Mesendoderm (in vitro differentiated cells): ENCODE data around the gene RITA1.

ENCODE experiments used
- DNase-seq: peaks from one replicate; pipeline ENCODE4 v3.0.0; 2013
- H2AK5ac ChIP-seq: 2 replicates; pipeline ENCODE4 v1.6.1; 2013; ENCODE audit warnings: low read length, inconsistent platforms
- H2BK120ac ChIP-seq: 2 replicates; pipeline ENCODE4 v1.6.1; 2013; ENCODE audit warnings: low read depth, mild to moderate bottlenecking, low read length, moderate library complexity, mixed read lengths
- H2BK15ac ChIP-seq: replicated peaks from 2 replicates; pipeline ENCODE4 v1.6.1; 2013; ENCODE audit warnings: low read depth, mild to moderate bottlenecking, moderate library complexity
- H2BK5ac ChIP-seq: 2 replicates; pipeline ENCODE4 v1.6.1; 2013; ENCODE audit warnings: low read length, inconsistent platforms
- H3K18ac ChIP-seq: 2 replicates; pipeline ENCODE4 v1.6.1; 2013; ENCODE audit warnings: mild to moderate bottlenecking, low read length, mixed read lengths
- H3K23ac ChIP-seq: one replicate; pipeline ENCODE4 v1.6.1; 2013; ENCODE audit warnings: low read length
- H3K27ac ChIP-seq: 2 replicates; pipeline ENCODE4 v1.5.1; 2013; ENCODE audit warnings: low read depth, mild to moderate bottlenecking, inconsistent platforms, low read length, moderate library complexity
- H3K27me3 ChIP-seq: 2 replicates; pipeline ENCODE4 v1.6.1; 2013; ENCODE audit warnings: low read length, control low read depth, mild to moderate bottlenecking, inconsistent platforms; ENCODE audit not compliant: insufficient read depth, poor library complexity
- H3K36me3 ChIP-seq: 2 replicates; pipeline ENCODE4 v1.6.1; 2013; ENCODE audit warnings: low read length, inconsistent platforms; ENCODE audit not compliant: control insufficient read depth, insufficient read depth
- H3K4ac ChIP-seq: one replicate; pipeline ENCODE4 v1.6.1; 2013; ENCODE audit warnings: low read depth, mild to moderate bottlenecking, low read length, moderate library complexity
- H3K4me1 ChIP-seq: 2 replicates; pipeline ENCODE4 v1.6.1; 2013; ENCODE audit warnings: low read depth, low read length, inconsistent platforms; ENCODE audit not compliant: control insufficient read depth
- H3K4me2 ChIP-seq: 2 replicates; pipeline ENCODE4 v1.6.1; 2013; ENCODE audit warnings: low read length
- H3K4me3 ChIP-seq: 2 replicates; pipeline ENCODE4 v1.5.1; 2013; ENCODE audit warnings: mild to moderate bottlenecking, low read length
- H3K56ac ChIP-seq: one replicate; pipeline ENCODE4 v1.6.1; 2013; ENCODE audit warnings: low read length
- H3K79me1 ChIP-seq: 2 replicates; pipeline ENCODE4 v1.6.1; 2013; ENCODE audit warnings: low read length, inconsistent platforms
- H3K79me2 ChIP-seq: 2 replicates; pipeline ENCODE4 v1.6.1; 2013; ENCODE audit warnings: mild to moderate bottlenecking, low read length; ENCODE audit not compliant: control insufficient read depth, insufficient read depth
- H3K9ac ChIP-seq: 2 replicates; pipeline ENCODE4 v1.6.1; 2013; ENCODE audit warnings: low read length, inconsistent platforms
- H4K5ac ChIP-seq: one replicate; pipeline ENCODE4 v1.6.1; 2013; ENCODE audit warnings: low read length
- H4K8ac ChIP-seq: one replicate; pipeline ENCODE4 v1.6.1; 2013; ENCODE audit warnings: low read depth, mild to moderate bottlenecking, control low read depth, low read length, moderate library complexity
- WGBS: extraction: QIAGEN DNeasy Blood & Tissue Kit; methylation state at CpG from one replicate; pipeline ENCODE4 v1.1.7; 2013; ENCODE audit warnings: low lambda C conversion rate, missing lambda C conversion rate; ENCODE audit not compliant: insufficient coverage; ENCODE audit errors: extremely low coverage; 5-methylcytosine and 5-hydroxymethylcytosine counted together

RITA1 gene

DNA sequence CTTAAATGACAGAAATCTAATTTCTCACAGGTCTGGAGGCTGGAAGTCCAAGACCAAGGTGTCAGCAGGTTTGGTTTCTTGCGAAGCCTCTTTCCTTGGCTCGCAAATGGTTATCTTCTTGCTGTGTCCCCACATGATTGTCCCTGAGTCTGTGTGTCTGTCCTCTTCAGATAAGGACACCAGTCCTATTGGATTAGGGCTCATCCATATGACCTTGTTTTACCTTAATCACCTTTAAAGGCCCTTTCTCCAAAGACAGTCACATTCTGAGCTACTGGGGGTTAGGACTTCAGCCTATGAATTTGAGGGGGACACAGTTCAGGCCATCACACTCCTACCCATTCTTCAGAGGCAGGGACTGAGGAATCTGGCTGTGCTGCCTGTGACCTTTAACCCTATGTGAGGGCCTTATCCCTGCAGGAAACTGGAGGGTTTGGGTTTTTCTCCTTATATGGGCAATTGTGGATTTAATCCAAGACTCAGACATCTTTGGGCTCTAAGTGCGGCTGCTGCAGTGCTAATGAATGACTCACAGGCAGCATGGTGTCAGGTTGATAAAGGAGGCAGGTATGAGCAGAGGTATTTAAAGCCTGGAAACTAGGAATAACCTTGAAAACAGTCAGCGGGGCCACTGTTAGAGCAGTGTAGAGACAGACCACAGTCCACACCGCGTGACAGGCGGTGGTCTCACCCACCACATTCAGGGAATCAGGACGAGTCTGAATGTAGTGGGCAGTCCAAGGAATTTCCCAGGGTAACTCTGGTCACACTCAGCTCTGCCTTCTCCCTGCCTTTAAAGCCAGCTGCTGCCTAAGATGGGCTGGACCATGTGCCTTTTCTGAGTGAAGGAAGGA, 45.9 kb downstream of the RITA1 start:
- Histone ChIP-seq H3K27me3 (no peaks in the 10 kb centered on the region), H2BK120ac (no peak overlapping the region), H3K27ac (peak overlapping the region; percentile 52), H3K36me3 (no peaks in the 10 kb centered on the region), H3K4me1 (peaks cover 14% of the 10 kb centered on the region), H4K8ac (no peak overlapping the region), H3K4me3 (no peak overlapping the region), H3K23ac (no peak overlapping the region), H3K79me2 (no peaks in the 10 kb centered on the region), H2BK15ac (no peak overlapping the region), H3K9ac (peak overlapping the region; percentile 52), H2BK5ac (peak overlapping the region; percentile 43), H3K79me1 (no peaks in the 10 kb centered on the region), H2AK5ac (peak overlapping the region; percentile 45), H3K18ac (peak overlapping the region; percentile 8), H3K4ac (no peak overlapping the region), H3K4me2 (no peak overlapping the region), H3K56ac (peak overlapping the region; percentile 74), H4K5ac (no peak overlapping the region)
- WGBS = no CpG with 5 or more reads among the region's 8 CpGs
- peak; percentile 97 for DNase-seq

DNA sequence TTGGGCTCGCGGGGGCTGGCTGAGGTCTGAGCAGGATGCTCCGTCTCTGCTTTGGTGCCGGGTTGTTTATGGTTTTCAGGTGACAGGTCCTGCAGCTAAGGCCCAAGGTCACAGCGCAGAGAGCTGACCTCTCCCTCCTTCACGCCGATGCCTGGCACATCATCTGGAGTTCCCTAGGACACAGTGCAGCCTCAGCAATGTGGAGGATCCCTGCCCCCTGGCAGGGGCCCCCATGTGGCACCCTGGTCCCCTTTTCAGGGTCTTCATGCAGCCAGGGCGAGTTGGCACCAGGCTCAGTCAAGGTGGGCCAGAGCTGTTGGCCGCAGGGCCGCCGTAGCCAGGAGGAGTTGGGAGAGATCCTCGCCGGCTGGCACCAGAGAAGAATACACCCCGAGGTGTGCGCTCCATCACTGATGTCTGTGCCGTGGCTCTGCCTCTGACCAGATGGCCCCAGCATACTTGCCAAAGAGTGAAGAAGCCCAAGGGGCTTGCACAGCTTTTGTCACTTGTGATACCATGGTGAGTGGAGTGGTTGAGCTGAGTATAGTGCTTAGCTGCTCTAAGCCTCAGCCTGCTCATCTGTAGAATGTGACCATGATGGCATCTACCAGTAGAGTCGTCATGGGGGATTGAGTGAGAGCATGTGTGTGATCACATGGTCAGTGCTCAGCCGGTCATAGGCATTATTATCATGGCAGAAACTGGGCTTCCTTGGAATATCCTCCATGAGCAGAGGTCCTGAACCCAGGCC, 46.7 kb downstream of the RITA1 start:
- no peaks in the 10 kb centered on the region for H3K27me3 ChIP-seq
- H3K4ac ChIP-seq = no peak overlapping the region
- peak overlapping the region; percentile 52 for H3K27ac ChIP-seq
- DNase-seq = no peak
- H3K79me1 ChIP-seq = no peaks in the 10 kb centered on the region
- no peak overlapping the region for H3K4me2 ChIP-seq
- H2AK5ac ChIP-seq = peak overlapping the region; percentile 45
- peak overlapping the region; percentile 74 for H3K56ac ChIP-seq
- WGBS = no CpG with 5 or more reads among the region's 18 CpGs
- peak overlapping the region; percentile 8 for H3K18ac ChIP-seq
- H4K8ac ChIP-seq = no peak overlapping the region
- H2BK5ac ChIP-seq = peak overlapping the region; percentile 43
- H2BK15ac ChIP-seq = no peak overlapping the region
- no peak overlapping the region for H2BK120ac ChIP-seq
- no peaks in the 10 kb centered on the region for H3K36me3 ChIP-seq
- no peak overlapping the region for H3K23ac ChIP-seq
- H3K9ac ChIP-seq = peak overlapping the region; percentile 52
- no peaks in the 10 kb centered on the region for H3K79me2 ChIP-seq
- peaks cover 14% of the 10 kb centered on the region for H3K4me1 ChIP-seq
- no peak overlapping the region for H4K5ac ChIP-seq
- no peak overlapping the region for H3K4me3 ChIP-seq

GRCh38 chr12:113232840-113233585, 47.5 kb downstream of the RITA1 start:
- H3K79me1 ChIP-seq = no peaks in the 10 kb centered on the region
- H3K79me2 ChIP-seq = no peaks in the 10 kb centered on the region
- no peak overlapping the region for H4K8ac ChIP-seq
- H3K4me2 ChIP-seq = no peak overlapping the region
- no peak overlapping the region for H3K4ac ChIP-seq
- peak overlapping the region; percentile 35 for H3K56ac ChIP-seq
- H2BK15ac ChIP-seq = no peak overlapping the region
- H3K18ac ChIP-seq = no peak overlapping the region
- no peak overlapping the region for H4K5ac ChIP-seq
- H3K4me1 ChIP-seq = peaks cover 14% of the 10 kb centered on the region
- WGBS = no CpG with 5 or more reads among the region's 25 CpGs
- H3K9ac ChIP-seq = no peak overlapping the region
- H3K4me3 ChIP-seq = no peak overlapping the region
- H3K27me3 ChIP-seq = no peaks in the 10 kb centered on the region
- no peaks in the 10 kb centered on the region for H3K36me3 ChIP-seq
- peak; percentile 96 for DNase-seq
- H2AK5ac ChIP-seq = no peak overlapping the region
- no peak overlapping the region for H2BK120ac ChIP-seq
- H3K23ac ChIP-seq = no peak overlapping the region
- H3K27ac ChIP-seq = no peak overlapping the region
- H2BK5ac ChIP-seq = no peak overlapping the region

GRCh38 chr12:113233967-113234366, 48.4 kb downstream of the RITA1 start:
- Histone ChIP-seq H2BK120ac (no peak overlapping the region), H3K18ac (no peak overlapping the region), H3K4me3 (no peak overlapping the region), H3K23ac (no peak overlapping the region), H3K56ac (no peak overlapping the region), H3K27me3 (no peaks in the 10 kb centered on the region), H4K5ac (no peak overlapping the region), H2BK15ac (no peak overlapping the region), H3K4me2 (no peak overlapping the region), H3K4me1 (peaks cover 14% of the 10 kb centered on the region), H3K27ac (no peak overlapping the region), H4K8ac (no peak overlapping the region), H3K9ac (no peak overlapping the region), H3K79me1 (no peaks in the 10 kb centered on the region), H3K4ac (no peak overlapping the region), H2BK5ac (no peak overlapping the region), H2AK5ac (no peak overlapping the region), H3K79me2 (no peaks in the 10 kb centered on the region), H3K36me3 (no peaks in the 10 kb centered on the region)
- DNase-seq = no peak
- WGBS = no CpG with 5 or more reads among the region's 4 CpGs

- Histone ChIP-seq H3K79me1 (no peaks in the 10 kb centered on the region), H3K27ac (no peak overlapping the region), H2BK15ac (no peak overlapping the region), H3K18ac (no peak overlapping the region), H3K36me3 (no peaks in the 10 kb centered on the region), H2BK5ac (no peak overlapping the region), H3K4me1 (peaks cover 14% of the 10 kb centered on the region), H3K56ac (no peak overlapping the region), H3K27me3 (no peaks in the 10 kb centered on the region), H3K79me2 (no peaks in the 10 kb centered on the region), H3K4ac (no peak overlapping the region), H4K8ac (no peak overlapping the region), H3K4me2 (no peak overlapping the region), H3K23ac (no peak overlapping the region), H2BK120ac (no peak overlapping the region), H3K9ac (no peak overlapping the region), H3K4me3 (no peak overlapping the region), H4K5ac (no peak overlapping the region), H2AK5ac (no peak overlapping the region)
- DNase-seq = no peak
- no CpG with 5 or more reads among the region's 4 CpGs for WGBS
Observed at GRCh38 chr12:113234483-113234882, 49.0 kb downstream of the RITA1 start.
